HepG2 (cell line): Measurements from ENCODE around the gene VWA7. TPM values are rescaled to one million over a fixed set of nuclear protein-coding genes. Genes with fewer than 3 reads are reported as not detected.

Experiments
- CBX5 ChIP-seq: sonication (generic); formaldehyde crosslinking; IDR thresholded peaks from 2 replicates; pipeline ENCODE4 v1.4.0; 2020; ENCODE audit warnings: missing genetic modification reagents, borderline replicate concordance
- DR1 ChIP-seq: sonication (generic); formaldehyde crosslinking; IDR thresholded peaks from 2 replicates; pipeline ENCODE4 v1.8.0; 2021; ENCODE audit warnings: mild to moderate bottlenecking, missing genetic modification reagents, inconsistent platforms
- EP300 ChIP-seq, 3 experiments: sonication (generic) in 1 of 3; formaldehyde crosslinking in 1 of 3; IDR thresholded peaks; 2 replicates each; pipeline versions ENCODE4 v1.5.1 to v1.6.1; 2011 to 2020; ENCODE audit warnings: low read depth in 2 of 3, low read length in 2 of 3, borderline replicate concordance in 1 of 3, improper control_type of control experiment in 1 of 3, mild to moderate bottlenecking in 1 of 3, missing genetic modification reagents in 1 of 3, moderate library complexity in 1 of 3
- GATAD2A ChIP-seq: IDR thresholded peaks from 2 replicates; pipeline ENCODE4 v1.6.1; 2016
- HMGA1 ChIP-seq: sonication (generic); formaldehyde crosslinking; conservative IDR thresholded peaks from 2 replicates; pipeline ENCODE4 v1.4.0; 2020; ENCODE audit warnings: missing genetic modification reagents
- IRX3 ChIP-seq: sonication (generic); formaldehyde crosslinking; IDR thresholded peaks from 2 replicates; pipeline ENCODE4 v1.8.1; 2023; ENCODE audit warnings: mild to moderate bottlenecking, low read depth, missing genetic modification reagents, borderline replicate concordance
- ISX ChIP-seq: sonication (generic); formaldehyde crosslinking; conservative IDR thresholded peaks from 2 replicates; pipeline ENCODE4 v1.5.0; 2020; ENCODE audit warnings: missing genetic modification reagents
- KLF9 ChIP-seq: IDR thresholded peaks from 2 replicates; pipeline ENCODE4 v1.6.1; 2016; ENCODE audit warnings: low read depth
- MAFK ChIP-seq, 2 experiments: IDR thresholded peaks in 1 of 2; conservative IDR thresholded peaks in 1 of 2; 2 replicates each; pipeline ENCODE4 v1.6.1; 2011; ENCODE audit warnings: improper control_type of control experiment in 2 of 2, low read length in 2 of 2
- PAX8 ChIP-seq: sonication (generic); formaldehyde crosslinking; IDR thresholded peaks from 2 replicates; pipeline ENCODE4 v1.8.0; 2022; ENCODE audit warnings: mild to moderate bottlenecking, missing genetic modification reagents, borderline replicate concordance
- PHF20 ChIP-seq: sonication (generic); formaldehyde crosslinking; IDR thresholded peaks from 2 replicates; pipeline ENCODE4 v1.5.0; 2020; ENCODE audit warnings: mild to moderate bottlenecking, missing genetic modification reagents
- RBM39 ChIP-seq: fragments of 200-400 bp; formaldehyde crosslinking; IDR thresholded peaks from one replicate; pipeline ENCODE4 v1.6.1; 2018; ENCODE audit warnings: antibody characterized with exemption, mild to moderate bottlenecking, low read depth, low read length; ENCODE audit not compliant: poor library complexity, severe bottlenecking
- SCMH1 ChIP-seq: sonication (generic); formaldehyde crosslinking; IDR thresholded peaks from 2 replicates; pipeline ENCODE4 v1.9.0; 2021; ENCODE audit warnings: missing genetic modification reagents, mild to moderate bottlenecking, borderline replicate concordance
- SETDB1 ChIP-seq: sonication (generic); formaldehyde crosslinking; IDR thresholded peaks from 2 replicates; pipeline ENCODE4 v1.5.1; 2020; ENCODE audit warnings: missing genetic modification reagents, mild to moderate bottlenecking, borderline replicate concordance
- TAF15 ChIP-seq: fragments of 200-400 bp; formaldehyde crosslinking; IDR thresholded peaks from one replicate; pipeline ENCODE4 v1.6.1; 2018; ENCODE audit warnings: mild to moderate bottlenecking, low read depth, low read length; ENCODE audit not compliant: poor library complexity, severe bottlenecking
- ZNF577 ChIP-seq: sonication (generic); formaldehyde crosslinking; IDR thresholded peaks from 2 replicates; pipeline ENCODE4 v1.4.0; 2020; ENCODE audit warnings: mild to moderate bottlenecking, low read depth, missing genetic modification reagents, borderline replicate concordance
- ZNF7 ChIP-seq: IDR thresholded peaks from 2 replicates; pipeline ENCODE4 v1.6.1; 2016; ENCODE audit warnings: missing biosample characterization, missing genetic modification reagents
- ZNF816 ChIP-seq: sonication (generic); formaldehyde crosslinking; IDR thresholded peaks from 2 replicates; pipeline ENCODE4 v1.8.0; 2022; ENCODE audit warnings: missing genetic modification reagents, mild to moderate bottlenecking, borderline replicate concordance
- ZNF878 ChIP-seq: sonication (generic); formaldehyde crosslinking; IDR thresholded peaks from 2 replicates; pipeline ENCODE4 v1.8.1; 2023; ENCODE audit warnings: mild to moderate bottlenecking, missing genetic modification reagents, moderate library complexity
- polyA plus RNA-seq, 8 experiments: library from polyadenylated mRNA; depleted of rRNA in 3 of 8; stranded (reverse) in 7 of 8; unstranded in 1 of 8; fragments of >200 nt; fragmentation: Illumina TruSeq in 4 of 8; extraction: Trizol in 4 of 8; gene quantifications; 2 replicates each; pipeline versions ENCODE4 v1.2.1 to v1.2.3, GENCODE V29; 2011 to 2016; ENCODE audit warnings: low read depth in 4 of 8, missing spikeins in 1 of 8, mixed read lengths in 1 of 8; ENCODE audit not compliant: insufficient read depth in 1 of 8
- total RNA-seq, 5 experiments: library from RNA; depleted of rRNA; stranded (reverse); fragments of >200 nt; fragmentation: Illumina TruSeq; extraction: Trizol; gene quantifications; 2 replicates each; pipeline ENCODE4 v1.2.3, GENCODE V29; 2016; ENCODE audit warnings: low read depth in 1 of 5
- TF ChIP-seq, protein P1 (sequence below): sonication (generic); formaldehyde crosslinking; IDR thresholded peaks from 2 replicates; pipeline ENCODE4 v1.4.0; 2020; ENCODE audit warnings: missing genetic modification reagents
- TF ChIP-seq, protein P2 (sequence below): sonication (generic); formaldehyde crosslinking; IDR thresholded peaks from 2 replicates; pipeline ENCODE4 v1.8.1; 2023; ENCODE audit warnings: mild to moderate bottlenecking, missing genetic modification reagents
- TF ChIP-seq, protein P3 (sequence below): sonication (generic); formaldehyde crosslinking; conservative IDR thresholded peaks from 2 replicates; pipeline ENCODE4 v1.8.0; 2022; ENCODE audit warnings: low read depth, missing genetic modification reagents
- TF ChIP-seq, protein P4 (sequence below): sonication (generic); formaldehyde crosslinking; IDR thresholded peaks from 2 replicates; pipeline ENCODE4 v1.4.0; 2020; ENCODE audit warnings: mild to moderate bottlenecking, missing genetic modification reagents

Gene VWA7
- total and polyA plus RNA-seq, 2 of the 13 experiments (the other 11 are each of a cell fraction or from before 2014, with no cell fraction given): 0.86 to 3.3 TPM

DNA sequence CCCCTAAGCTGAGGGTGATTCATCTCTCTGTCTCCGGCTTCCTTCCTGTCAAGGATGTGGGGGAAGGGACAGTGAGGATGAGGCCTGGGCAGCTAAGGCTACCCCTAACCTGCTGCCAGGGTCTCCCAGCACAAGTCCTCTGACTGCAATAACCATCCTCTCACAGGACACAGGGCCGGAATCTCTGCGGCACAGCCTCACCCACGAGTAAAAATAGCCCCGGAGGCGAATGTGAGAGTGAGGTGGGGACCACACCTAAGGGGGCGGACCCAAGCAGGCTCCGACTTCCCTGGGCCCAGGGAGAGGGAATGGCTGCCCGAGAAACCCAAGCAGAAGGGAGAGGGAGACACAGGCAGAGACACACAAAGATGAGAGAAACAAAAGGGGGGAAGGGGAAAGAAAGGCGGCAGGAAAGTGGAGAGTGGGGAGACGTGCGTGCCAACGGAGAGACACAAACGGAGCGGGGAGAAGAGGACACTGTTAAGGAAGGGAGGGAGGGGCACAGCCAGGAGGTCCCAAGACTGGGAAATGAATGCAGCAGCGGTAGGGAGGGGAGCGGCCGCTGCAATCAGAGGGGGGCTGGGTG lies 42.2 kb downstream of the VWA7 start (continued):
- no peak for TF ChIP-seq SETDB1 (CRISPR knock-in tag)
- no peak for TF ChIP-seq KLF9
- no peak for TF ChIP-seq PAX8 (CRISPR knock-in tag)
- TF ChIP-seq MAFK (conservative IDR thresholded peaks at IDR 0.05 in 1 of 2, IDR thresholded peaks at IDR 0.05 in 1 of 2; ENCODE audit: low read length in 2 of 2): no peak
- no peak for TF ChIP-seq HMGA1 (CRISPR knock-in tag)
- no peak for TF ChIP-seq ZNF577 (CRISPR knock-in tag)
- TF ChIP-seq, protein P1, sequence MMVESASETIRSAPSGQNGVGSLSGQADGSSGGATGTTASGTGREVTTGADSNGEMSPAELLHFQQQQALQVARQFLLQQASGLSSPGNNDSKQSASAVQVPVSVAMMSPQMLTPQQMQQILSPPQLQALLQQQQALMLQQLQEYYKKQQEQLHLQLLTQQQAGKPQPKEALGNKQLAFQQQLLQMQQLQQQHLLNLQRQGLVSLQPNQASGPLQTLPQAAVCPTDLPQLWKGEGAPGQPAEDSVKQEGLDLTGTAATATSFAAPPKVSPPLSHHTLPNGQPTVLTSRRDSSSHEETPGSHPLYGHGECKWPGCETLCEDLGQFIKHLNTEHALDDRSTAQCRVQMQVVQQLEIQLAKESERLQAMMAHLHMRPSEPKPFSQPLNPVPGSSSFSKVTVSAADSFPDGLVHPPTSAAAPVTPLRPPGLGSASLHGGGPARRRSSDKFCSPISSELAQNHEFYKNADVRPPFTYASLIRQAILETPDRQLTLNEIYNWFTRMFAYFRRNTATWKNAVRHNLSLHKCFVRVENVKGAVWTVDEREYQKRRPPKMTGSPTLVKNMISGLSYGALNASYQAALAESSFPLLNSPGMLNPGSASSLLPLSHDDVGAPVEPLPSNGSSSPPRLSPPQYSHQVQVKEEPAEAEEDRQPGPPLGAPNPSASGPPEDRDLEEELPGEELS (CRISPR knock-in tag): 0 out of 2 replicates have a peak, but pooled peaks have one; percentile 7
- 0 out of 2 replicates have a peak, but pooled peaks have one; percentile 40 for TF ChIP-seq CBX5 (CRISPR knock-in tag)
- TF ChIP-seq RBM39: peak; percentile 76
- TF ChIP-seq TAF15: no peak
- TF ChIP-seq ZNF7 (CRISPR knock-in tag): no peak
- TF ChIP-seq, protein P2, sequence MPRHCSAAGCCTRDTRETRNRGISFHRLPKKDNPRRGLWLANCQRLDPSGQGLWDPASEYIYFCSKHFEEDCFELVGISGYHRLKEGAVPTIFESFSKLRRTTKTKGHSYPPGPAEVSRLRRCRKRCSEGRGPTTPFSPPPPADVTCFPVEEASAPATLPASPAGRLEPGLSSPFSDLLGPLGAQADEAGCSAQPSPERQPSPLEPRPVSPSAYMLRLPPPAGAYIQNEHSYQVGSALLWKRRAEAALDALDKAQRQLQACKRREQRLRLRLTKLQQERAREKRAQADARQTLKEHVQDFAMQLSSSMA (CRISPR knock-in tag): no peak
- no peak for TF ChIP-seq ISX (CRISPR knock-in tag)
- TF ChIP-seq, protein P3, sequence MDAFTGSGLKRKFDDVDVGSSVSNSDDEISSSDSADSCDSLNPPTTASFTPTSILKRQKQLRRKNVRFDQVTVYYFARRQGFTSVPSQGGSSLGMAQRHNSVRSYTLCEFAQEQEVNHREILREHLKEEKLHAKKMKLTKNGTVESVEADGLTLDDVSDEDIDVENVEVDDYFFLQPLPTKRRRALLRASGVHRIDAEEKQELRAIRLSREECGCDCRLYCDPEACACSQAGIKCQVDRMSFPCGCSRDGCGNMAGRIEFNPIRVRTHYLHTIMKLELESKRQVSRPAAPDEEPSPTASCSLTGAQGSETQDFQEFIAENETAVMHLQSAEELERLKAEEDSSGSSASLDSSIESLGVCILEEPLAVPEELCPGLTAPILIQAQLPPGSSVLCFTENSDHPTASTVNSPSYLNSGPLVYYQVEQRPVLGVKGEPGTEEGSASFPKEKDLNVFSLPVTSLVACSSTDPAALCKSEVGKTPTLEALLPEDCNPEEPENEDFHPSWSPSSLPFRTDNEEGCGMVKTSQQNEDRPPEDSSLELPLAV (CRISPR knock-in tag): no peak
- TF ChIP-seq ZNF878 (CRISPR knock-in tag): peak; percentile 51; the same call in 1 of the 2 replicates
- peak in 1 of 2 experiments; percentile 53; a peak in 1 of 4 replicates for TF ChIP-seq EP300 (IDR thresholded peaks at IDR 0.05; ENCODE audit: low read depth in 2 of 2, low read length in 2 of 2)
- TF ChIP-seq EP300 (CRISPR knock-in tag; IDR thresholded peaks at IDR 0.05; ENCODE audit: borderline replicate concordance): no peak; the same call in 1 of the 2 replicates
- peak; percentile 78; the same call in 1 of the 2 replicates for TF ChIP-seq ZNF816
- TF ChIP-seq PHF20: no peak
- TF ChIP-seq IRX3: no peak
- no peak for TF ChIP-seq DR1 (CRISPR knock-in tag)
- TF ChIP-seq, protein P4, sequence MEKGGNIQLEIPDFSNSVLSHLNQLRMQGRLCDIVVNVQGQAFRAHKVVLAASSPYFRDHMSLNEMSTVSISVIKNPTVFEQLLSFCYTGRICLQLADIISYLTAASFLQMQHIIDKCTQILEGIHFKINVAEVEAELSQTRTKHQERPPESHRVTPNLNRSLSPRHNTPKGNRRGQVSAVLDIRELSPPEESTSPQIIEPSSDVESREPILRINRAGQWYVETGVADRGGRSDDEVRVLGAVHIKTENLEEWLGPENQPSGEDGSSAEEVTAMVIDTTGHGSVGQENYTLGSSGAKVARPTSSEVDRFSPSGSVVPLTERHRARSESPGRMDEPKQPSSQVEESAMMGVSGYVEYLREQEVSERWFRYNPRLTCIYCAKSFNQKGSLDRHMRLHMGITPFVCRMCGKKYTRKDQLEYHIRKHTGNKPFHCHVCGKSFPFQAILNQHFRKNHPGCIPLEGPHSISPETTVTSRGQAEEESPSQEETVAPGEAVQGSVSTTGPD (CRISPR knock-in tag): no peak
- TF ChIP-seq GATAD2A: peak; percentile 40
- no peak for TF ChIP-seq SCMH1 (CRISPR knock-in tag)
